ENCODE results near the gene RAB11FIP4.

DNA sequence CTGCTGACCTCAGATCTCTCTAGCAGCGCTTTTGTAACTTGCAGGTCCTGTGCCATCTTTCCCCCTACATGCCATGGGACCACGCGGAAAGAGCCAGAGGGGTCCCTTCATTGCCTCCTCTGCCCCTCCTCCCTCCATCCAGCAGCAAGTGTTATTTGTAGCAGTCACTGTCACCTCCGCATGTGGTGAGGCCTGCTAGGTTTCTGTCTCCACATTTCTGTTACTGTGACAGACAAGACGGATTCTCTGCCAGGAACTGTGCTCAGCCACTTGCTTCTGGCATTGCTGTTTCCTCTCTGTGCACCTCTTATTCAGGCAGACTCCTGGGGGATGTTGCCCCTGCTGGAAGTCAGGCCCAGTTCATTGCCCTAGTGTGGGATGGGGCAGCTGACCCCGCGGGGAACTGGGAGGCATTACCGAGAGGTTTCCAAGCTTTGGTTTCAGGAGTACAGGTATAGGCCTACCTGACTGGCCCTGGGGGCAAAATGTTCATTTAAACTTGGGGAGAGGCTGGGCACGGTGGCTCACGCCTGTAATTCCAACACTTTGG is 61.2 kb downstream of the RAB11FIP4 start:
- TF ChIP-seq, protein P1, sequence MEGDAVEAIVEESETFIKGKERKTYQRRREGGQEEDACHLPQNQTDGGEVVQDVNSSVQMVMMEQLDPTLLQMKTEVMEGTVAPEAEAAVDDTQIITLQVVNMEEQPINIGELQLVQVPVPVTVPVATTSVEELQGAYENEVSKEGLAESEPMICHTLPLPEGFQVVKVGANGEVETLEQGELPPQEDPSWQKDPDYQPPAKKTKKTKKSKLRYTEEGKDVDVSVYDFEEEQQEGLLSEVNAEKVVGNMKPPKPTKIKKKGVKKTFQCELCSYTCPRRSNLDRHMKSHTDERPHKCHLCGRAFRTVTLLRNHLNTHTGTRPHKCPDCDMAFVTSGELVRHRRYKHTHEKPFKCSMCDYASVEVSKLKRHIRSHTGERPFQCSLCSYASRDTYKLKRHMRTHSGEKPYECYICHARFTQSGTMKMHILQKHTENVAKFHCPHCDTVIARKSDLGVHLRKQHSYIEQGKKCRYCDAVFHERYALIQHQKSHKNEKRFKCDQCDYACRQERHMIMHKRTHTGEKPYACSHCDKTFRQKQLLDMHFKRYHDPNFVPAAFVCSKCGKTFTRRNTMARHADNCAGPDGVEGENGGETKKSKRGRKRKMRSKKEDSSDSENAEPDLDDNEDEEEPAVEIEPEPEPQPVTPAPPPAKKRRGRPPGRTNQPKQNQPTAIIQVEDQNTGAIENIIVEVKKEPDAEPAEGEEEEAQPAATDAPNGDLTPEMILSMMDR (IDR thresholded peaks at IDR 0.05) = no peak
- TF ChIP-seq, protein P2, sequence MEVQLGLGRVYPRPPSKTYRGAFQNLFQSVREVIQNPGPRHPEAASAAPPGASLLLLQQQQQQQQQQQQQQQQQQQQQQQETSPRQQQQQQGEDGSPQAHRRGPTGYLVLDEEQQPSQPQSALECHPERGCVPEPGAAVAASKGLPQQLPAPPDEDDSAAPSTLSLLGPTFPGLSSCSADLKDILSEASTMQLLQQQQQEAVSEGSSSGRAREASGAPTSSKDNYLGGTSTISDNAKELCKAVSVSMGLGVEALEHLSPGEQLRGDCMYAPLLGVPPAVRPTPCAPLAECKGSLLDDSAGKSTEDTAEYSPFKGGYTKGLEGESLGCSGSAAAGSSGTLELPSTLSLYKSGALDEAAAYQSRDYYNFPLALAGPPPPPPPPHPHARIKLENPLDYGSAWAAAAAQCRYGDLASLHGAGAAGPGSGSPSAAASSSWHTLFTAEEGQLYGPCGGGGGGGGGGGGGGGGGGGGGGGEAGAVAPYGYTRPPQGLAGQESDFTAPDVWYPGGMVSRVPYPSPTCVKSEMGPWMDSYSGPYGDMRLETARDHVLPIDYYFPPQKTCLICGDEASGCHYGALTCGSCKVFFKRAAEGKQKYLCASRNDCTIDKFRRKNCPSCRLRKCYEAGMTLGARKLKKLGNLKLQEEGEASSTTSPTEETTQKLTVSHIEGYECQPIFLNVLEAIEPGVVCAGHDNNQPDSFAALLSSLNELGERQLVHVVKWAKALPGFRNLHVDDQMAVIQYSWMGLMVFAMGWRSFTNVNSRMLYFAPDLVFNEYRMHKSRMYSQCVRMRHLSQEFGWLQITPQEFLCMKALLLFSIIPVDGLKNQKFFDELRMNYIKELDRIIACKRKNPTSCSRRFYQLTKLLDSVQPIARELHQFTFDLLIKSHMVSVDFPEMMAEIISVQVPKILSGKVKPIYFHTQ (CRISPR knock-in tag; IDR thresholded peaks at IDR 0.05) = no peak
- no peak for TF ChIP-seq ATF1 (CRISPR knock-in tag; IDR thresholded peaks at IDR 0.05)
- no peak for TF ChIP-seq NFYB (CRISPR knock-in tag; conservative IDR thresholded peaks at IDR 0.05; ENCODE audit: low read depth)
- TF ChIP-seq, protein P3, sequence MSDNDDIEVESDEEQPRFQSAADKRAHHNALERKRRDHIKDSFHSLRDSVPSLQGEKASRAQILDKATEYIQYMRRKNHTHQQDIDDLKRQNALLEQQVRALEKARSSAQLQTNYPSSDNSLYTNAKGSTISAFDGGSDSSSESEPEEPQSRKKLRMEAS (CRISPR knock-in tag; IDR thresholded peaks at IDR 0.05) = no peak
- TF ChIP-seq, protein P4, sequence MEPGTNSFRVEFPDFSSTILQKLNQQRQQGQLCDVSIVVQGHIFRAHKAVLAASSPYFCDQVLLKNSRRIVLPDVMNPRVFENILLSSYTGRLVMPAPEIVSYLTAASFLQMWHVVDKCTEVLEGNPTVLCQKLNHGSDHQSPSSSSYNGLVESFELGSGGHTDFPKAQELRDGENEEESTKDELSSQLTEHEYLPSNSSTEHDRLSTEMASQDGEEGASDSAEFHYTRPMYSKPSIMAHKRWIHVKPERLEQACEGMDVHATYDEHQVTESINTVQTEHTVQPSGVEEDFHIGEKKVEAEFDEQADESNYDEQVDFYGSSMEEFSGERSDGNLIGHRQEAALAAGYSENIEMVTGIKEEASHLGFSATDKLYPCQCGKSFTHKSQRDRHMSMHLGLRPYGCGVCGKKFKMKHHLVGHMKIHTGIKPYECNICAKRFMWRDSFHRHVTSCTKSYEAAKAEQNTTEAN (CRISPR knock-in tag; IDR thresholded peaks at IDR 0.05) = no peak
- TF ChIP-seq, protein P5, sequence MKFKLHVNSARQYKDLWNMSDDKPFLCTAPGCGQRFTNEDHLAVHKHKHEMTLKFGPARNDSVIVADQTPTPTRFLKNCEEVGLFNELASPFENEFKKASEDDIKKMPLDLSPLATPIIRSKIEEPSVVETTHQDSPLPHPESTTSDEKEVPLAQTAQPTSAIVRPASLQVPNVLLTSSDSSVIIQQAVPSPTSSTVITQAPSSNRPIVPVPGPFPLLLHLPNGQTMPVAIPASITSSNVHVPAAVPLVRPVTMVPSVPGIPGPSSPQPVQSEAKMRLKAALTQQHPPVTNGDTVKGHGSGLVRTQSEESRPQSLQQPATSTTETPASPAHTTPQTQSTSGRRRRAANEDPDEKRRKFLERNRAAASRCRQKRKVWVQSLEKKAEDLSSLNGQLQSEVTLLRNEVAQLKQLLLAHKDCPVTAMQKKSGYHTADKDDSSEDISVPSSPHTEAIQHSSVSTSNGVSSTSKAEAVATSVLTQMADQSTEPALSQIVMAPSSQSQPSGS (CRISPR knock-in tag; IDR thresholded peaks at IDR 0.05; ENCODE audit: borderline replicate concordance, low read depth) = no peak
- TF ChIP-seq, protein P6, sequence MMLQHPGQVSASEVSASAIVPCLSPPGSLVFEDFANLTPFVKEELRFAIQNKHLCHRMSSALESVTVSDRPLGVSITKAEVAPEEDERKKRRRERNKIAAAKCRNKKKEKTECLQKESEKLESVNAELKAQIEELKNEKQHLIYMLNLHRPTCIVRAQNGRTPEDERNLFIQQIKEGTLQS (CRISPR knock-in tag; conservative IDR thresholded peaks at IDR 0.05) = no peak
- no peak for TF ChIP-seq ZNF423 (CRISPR knock-in tag; IDR thresholded peaks at IDR 0.05)
- TF ChIP-seq, protein P7, sequence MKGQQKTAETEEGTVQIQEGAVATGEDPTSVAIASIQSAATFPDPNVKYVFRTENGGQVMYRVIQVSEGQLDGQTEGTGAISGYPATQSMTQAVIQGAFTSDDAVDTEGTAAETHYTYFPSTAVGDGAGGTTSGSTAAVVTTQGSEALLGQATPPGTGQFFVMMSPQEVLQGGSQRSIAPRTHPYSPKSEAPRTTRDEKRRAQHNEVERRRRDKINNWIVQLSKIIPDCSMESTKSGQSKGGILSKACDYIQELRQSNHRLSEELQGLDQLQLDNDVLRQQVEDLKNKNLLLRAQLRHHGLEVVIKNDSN (CRISPR knock-in tag; IDR thresholded peaks at IDR 0.05) = no peak
- no peak for TF ChIP-seq ETV6 (CRISPR knock-in tag; IDR thresholded peaks at IDR 0.05)
- no peak for TF ChIP-seq CBFB (CRISPR knock-in tag; IDR thresholded peaks at IDR 0.05; ENCODE audit: low read depth)

Data from WTC11 (cell line).